ENCODE results near the gene LENG1. TPM values are rescaled to one million over a fixed set of nuclear protein-coding genes. Genes with fewer than 3 reads are reported as not detected.

LENG1 gene
- total and polyA plus RNA-seq, 9 of the 15 experiments (the other 6 are each of a cell fraction or from before 2014, with no cell fraction given): 0.30 to 10.5 (median 4.7) TPM

GRCh38 chr19:54189735-54190502, 30.4 kb upstream of the LENG1 start (continued):
- TF ChIP-seq RFX5 (IDR thresholded peaks at IDR 0.05; ENCODE audit: low read depth, low read length) (no peak; the same call in 1 of the 2 replicates), HNRNPL (IDR thresholded peaks at IDR 0.05; ENCODE audit: low read depth, low read length) (no peak), JUN (IDR thresholded peaks at IDR 0.05; ENCODE audit: borderline replicate concordance, low read depth, low read length) (no peak), JUN (CRISPR knock-in tag; IDR thresholded peaks at IDR 0.05; ENCODE audit: borderline replicate concordance) (no peak), DMBX1 (CRISPR knock-in tag; IDR thresholded peaks at IDR 0.05; ENCODE audit: borderline replicate concordance) (no peak), MAX (CRISPR knock-in tag; IDR thresholded peaks at IDR 0.05) (peak; percentile 91), E2F3 (CRISPR knock-in tag; IDR thresholded peaks at IDR 0.05) (peak; percentile 70; the same call in 1 of the 2 replicates), CREB3L1 (IDR thresholded peaks at IDR 0.05; ENCODE audit: borderline replicate concordance, low read depth) (peak; percentile 43; the same call in 1 of the 2 replicates), POLR2A (conservative IDR thresholded peaks at IDR 0.05) (peak; percentile 95), COPS2 (conservative IDR thresholded peaks at IDR 0.05) (no peak), ZNF436 (CRISPR knock-in tag; IDR thresholded peaks at IDR 0.05) (no peak), NELFE (IDR thresholded peaks at IDR 0.05; ENCODE audit: insufficient read depth, insufficient read length) (no peak), ELF1 (tag; IDR thresholded peaks at IDR 0.05) (0 out of 2 replicates have a peak, but pooled peaks have one; percentile 1), ZBTB34 (CRISPR knock-in tag; IDR thresholded peaks at IDR 0.05) (no peak), HDAC6 (IDR thresholded peaks at IDR 0.05; ENCODE audit: low read depth, low read length) (no peak), MLX (CRISPR knock-in tag; conservative IDR thresholded peaks at IDR 0.05) (no peak), HOXB6 (CRISPR knock-in tag; IDR thresholded peaks at IDR 0.05; ENCODE audit: borderline replicate concordance) (no peak), SETDB1 (IDR thresholded peaks at IDR 0.05; ENCODE audit: low read length) (no peak), ZBTB11 (CRISPR knock-in tag; IDR thresholded peaks at IDR 0.05) (no peak), TAF15 (IDR thresholded peaks at IDR 0.05; ENCODE audit: low read depth, low read length) (no peak), ELF4 (CRISPR knock-in tag; IDR thresholded peaks at IDR 0.05) (no peak)

Measured in K562 (cell line).